Loucy (cell line): ENCODE results near the gene DDX55.
"Not testable (repeated sequence)": the region's sequence is repeated elsewhere in the genome, so short reads cannot be mapped to it uniquely, and the experiment has no call there.

Experiments
- H2AFZ ChIP-seq: fragments of 200-600 bp; sonication (generic); 2 replicates; pipeline ENCODE4 v1.6.0; 2016; ENCODE audit warnings: antibody characterized with exemption, mild to moderate bottlenecking, low read length, moderate library complexity
- H3F3A ChIP-seq: fragments of 200-600 bp; 2 replicates; pipeline ENCODE4 v1.6.0; 2016; ENCODE audit warnings: antibody characterized with exemption, low read depth, mild to moderate bottlenecking
- H3K27me3 ChIP-seq: fragments of 200-600 bp; sonication (generic); 2 replicates; pipeline ENCODE4 v1.6.1; 2014; ENCODE audit warnings: low read length, mild to moderate bottlenecking; ENCODE audit not compliant: insufficient read depth, poor library complexity, severe bottlenecking
- H3K36me3 ChIP-seq: fragments of 200-600 bp; sonication (generic); 2 replicates; pipeline ENCODE4 v1.6.1; 2016; ENCODE audit warnings: low read length; ENCODE audit not compliant: insufficient read depth
- H3K4me1 ChIP-seq: fragments of 200-600 bp; sonication (generic); 2 replicates; pipeline ENCODE4 v1.5.1; 2014; ENCODE audit warnings: low read length, mild to moderate bottlenecking; ENCODE audit not compliant: insufficient read depth, poor library complexity, severe bottlenecking
- H3K4me2 ChIP-seq: fragments of 200-600 bp; sonication (generic); 2 replicates; pipeline ENCODE4 v1.6.0; 2014; ENCODE audit warnings: antibody characterized with exemption, low read length, low read depth, mild to moderate bottlenecking; ENCODE audit not compliant: poor library complexity, severe bottlenecking
- H3K4me3 ChIP-seq: fragments of 200-600 bp; sonication (generic); 2 replicates; pipeline ENCODE4 v1.5.1; 2014; ENCODE audit warnings: low read length, mild to moderate bottlenecking, mixed read lengths; ENCODE audit not compliant: poor library complexity, severe bottlenecking
- H3K79me2 ChIP-seq: fragments of 200-600 bp; sonication (generic); 2 replicates; pipeline ENCODE4 v1.6.1; 2014; ENCODE audit warnings: low read length; ENCODE audit not compliant: insufficient read depth
- H3K9ac ChIP-seq: fragments of 200-600 bp; sonication (generic); 2 replicates; pipeline ENCODE4 v1.6.0; 2014; ENCODE audit warnings: mild to moderate bottlenecking, low read depth, low read length, moderate library complexity; ENCODE audit not compliant: poor library complexity, severe bottlenecking
- H3K9me2 ChIP-seq: fragments of 200-600 bp; sonication (generic); replicated peaks from 2 replicates; pipeline ENCODE4 v1.6.1; 2016; ENCODE audit warnings: low read depth, low read length, mixed read lengths
- H3K9me3 ChIP-seq: fragments of 200-600 bp; sonication (generic); 2 replicates; pipeline ENCODE4 v1.6.1; 2014; ENCODE audit warnings: mild to moderate bottlenecking, antibody characterized with exemption, low read length, low read depth; ENCODE audit not compliant: insufficient read depth
- H4K20me1 ChIP-seq: fragments of 200-600 bp; sonication (generic); 2 replicates; pipeline ENCODE4 v1.6.0; 2014; ENCODE audit warnings: antibody characterized with exemption, low read length, mild to moderate bottlenecking; ENCODE audit not compliant: insufficient read depth, poor library complexity, severe bottlenecking
- EZH2phosphoT487 ChIP-seq: fragments of 200-600 bp; IDR thresholded peaks from 2 replicates; pipeline ENCODE4 v1.6.1; 2018; ENCODE audit warnings: antibody characterized with exemption, mild to moderate bottlenecking, moderate library complexity, borderline replicate concordance
- TF ChIP-seq, protein P1 (sequence below): fragments of 200-600 bp; sonication (generic); conservative IDR thresholded peaks from 2 replicates; pipeline ENCODE4 v1.5.1; 2014; ENCODE audit warnings: mild to moderate bottlenecking, antibody characterized with exemption, low read length

The DDX55 gene

DNA sequence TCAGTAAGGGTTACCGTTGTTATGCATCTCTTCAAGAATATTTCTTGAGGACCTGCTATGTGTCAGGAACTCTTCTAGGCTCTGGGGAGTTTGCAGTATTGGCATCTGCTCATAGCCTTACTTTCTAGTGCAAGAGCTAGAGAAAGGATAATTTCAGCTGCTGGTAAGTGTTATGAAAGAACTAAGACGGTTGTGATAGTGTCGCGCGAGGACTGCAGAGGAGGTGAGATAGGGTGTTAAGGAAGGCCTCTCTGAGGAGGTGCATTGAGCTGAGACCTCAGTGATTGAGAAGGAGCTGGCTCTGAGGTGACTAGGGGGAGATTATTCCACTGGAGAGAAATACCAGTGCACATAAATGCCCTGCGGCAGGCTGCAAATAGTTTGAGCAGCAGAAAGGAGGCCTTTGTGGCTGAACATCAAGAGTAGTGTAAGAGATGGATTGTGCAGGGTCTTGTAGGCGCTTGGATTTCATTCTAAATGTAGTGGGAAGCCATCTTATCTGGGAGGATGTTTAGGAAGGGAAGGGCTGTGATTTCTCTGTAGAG is 824 bp downstream of the DDX55 start:
- Histone ChIP-seq H3K9me3 (no peaks in the 10 kb centered on the region), H4K20me1 (peaks cover 29% of the 10 kb centered on the region), H2AFZ (peak overlapping the region; percentile 98; the same call in 1 of the 2 replicates), H3K4me3 (peak overlapping the region; percentile 100), H3K4me2 (peak overlapping the region; percentile 96), H3K79me2 (peaks cover 76% of the 10 kb centered on the region), H3K36me3 (peaks cover 37% of the 10 kb centered on the region), H3K4me1 (peaks cover 29% of the 10 kb centered on the region), H3K9me2 (no peaks in the 10 kb centered on the region), H3K27me3 (no peaks in the 10 kb centered on the region), H3F3A (peaks cover 9% of the 10 kb centered on the region; the same call in 1 of the 2 replicates), H3K9ac (peak overlapping the region; percentile 97)
- no peak for TF ChIP-seq EZH2phosphoT487
- TF ChIP-seq, protein P1, sequence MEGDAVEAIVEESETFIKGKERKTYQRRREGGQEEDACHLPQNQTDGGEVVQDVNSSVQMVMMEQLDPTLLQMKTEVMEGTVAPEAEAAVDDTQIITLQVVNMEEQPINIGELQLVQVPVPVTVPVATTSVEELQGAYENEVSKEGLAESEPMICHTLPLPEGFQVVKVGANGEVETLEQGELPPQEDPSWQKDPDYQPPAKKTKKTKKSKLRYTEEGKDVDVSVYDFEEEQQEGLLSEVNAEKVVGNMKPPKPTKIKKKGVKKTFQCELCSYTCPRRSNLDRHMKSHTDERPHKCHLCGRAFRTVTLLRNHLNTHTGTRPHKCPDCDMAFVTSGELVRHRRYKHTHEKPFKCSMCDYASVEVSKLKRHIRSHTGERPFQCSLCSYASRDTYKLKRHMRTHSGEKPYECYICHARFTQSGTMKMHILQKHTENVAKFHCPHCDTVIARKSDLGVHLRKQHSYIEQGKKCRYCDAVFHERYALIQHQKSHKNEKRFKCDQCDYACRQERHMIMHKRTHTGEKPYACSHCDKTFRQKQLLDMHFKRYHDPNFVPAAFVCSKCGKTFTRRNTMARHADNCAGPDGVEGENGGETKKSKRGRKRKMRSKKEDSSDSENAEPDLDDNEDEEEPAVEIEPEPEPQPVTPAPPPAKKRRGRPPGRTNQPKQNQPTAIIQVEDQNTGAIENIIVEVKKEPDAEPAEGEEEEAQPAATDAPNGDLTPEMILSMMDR, result no peak

DNA sequence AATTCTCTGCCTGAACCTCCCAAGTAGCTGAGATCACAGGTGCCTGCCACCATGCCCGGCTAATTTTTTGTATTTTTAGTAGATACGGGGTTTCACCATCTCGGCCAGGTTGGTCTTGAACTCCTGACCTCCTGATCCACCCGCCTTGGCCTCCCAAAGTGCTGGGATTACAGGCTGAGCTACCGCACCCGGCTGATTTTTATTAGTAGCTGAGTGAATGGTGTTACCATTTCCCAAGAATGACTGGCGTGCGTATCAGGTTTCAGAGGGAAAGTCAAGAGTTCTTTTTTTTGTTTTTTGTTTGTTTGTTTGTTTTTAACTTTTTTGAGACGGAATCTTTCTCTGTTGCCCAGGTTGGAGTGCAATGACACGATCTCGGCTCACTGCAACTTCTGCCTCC is 1.6 kb downstream of the DDX55 start:
- peaks cover 80% of the 10 kb centered on the region for H3K79me2 ChIP-seq

DNA sequence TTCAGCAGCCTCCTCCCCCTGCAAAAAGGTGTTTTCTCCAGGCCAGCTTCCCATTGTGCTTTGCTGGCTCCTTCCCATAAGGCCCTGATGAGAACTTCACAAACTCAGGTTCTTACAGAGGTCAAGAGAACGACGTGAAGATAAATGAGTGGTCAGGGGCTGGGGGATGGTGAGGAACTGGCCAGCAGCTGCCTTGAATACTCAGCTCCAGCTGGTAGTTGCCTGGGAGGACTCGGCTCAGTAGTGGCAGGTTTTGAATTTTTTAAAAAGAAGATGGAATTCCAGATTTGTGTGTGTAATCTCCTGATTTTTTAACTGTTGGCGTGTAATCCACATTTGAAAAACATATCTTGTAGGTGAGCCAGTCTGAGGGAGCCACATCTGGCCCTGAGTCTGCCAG is 5.9 kb downstream of the DDX55 start:
- H3K79me2 ChIP-seq, result peaks cover 73% of the 10 kb centered on the region
- H3K36me3 ChIP-seq, result peaks cover 67% of the 10 kb centered on the region; the same call in 1 of the 2 replicates
- H2AFZ ChIP-seq, result no peak overlapping the region
- H3K9me2 ChIP-seq, result no peaks in the 10 kb centered on the region
- H4K20me1 ChIP-seq, result peaks cover 30% of the 10 kb centered on the region
- no peak overlapping the region for H3K4me3 ChIP-seq
- H3K9me3 ChIP-seq, result no peaks in the 10 kb centered on the region
- TF ChIP-seq, protein P1, result no peak
- TF ChIP-seq EZH2phosphoT487, result no peak
- H3F3A ChIP-seq, result no peaks in the 10 kb centered on the region
- no peak overlapping the region for H3K9ac ChIP-seq
- no peaks in the 10 kb centered on the region for H3K27me3 ChIP-seq
- H3K4me2 ChIP-seq, result no peak overlapping the region
- H3K4me1 ChIP-seq, result peaks cover 18% of the 10 kb centered on the region

More for the DNA sequence above, 1.6 kb downstream of the DDX55 start:
- Histone ChIP-seq H3K4me1 (peaks cover 29% of the 10 kb centered on the region), H3K4me3 (peak overlapping the region; percentile 100), H3K9ac (peak overlapping the region; percentile 97), H3K4me2 (peak overlapping the region; percentile 96), H4K20me1 (peaks cover 29% of the 10 kb centered on the region), H3K36me3 (peaks cover 37% of the 10 kb centered on the region; the same call in 1 of the 2 replicates)
- H3K9me2 ChIP-seq, H3F3A ChIP-seq, H3K27me3 ChIP-seq, H3K9me3 ChIP-seq, H2AFZ ChIP-seq: not testable (repeated sequence)

DNA sequence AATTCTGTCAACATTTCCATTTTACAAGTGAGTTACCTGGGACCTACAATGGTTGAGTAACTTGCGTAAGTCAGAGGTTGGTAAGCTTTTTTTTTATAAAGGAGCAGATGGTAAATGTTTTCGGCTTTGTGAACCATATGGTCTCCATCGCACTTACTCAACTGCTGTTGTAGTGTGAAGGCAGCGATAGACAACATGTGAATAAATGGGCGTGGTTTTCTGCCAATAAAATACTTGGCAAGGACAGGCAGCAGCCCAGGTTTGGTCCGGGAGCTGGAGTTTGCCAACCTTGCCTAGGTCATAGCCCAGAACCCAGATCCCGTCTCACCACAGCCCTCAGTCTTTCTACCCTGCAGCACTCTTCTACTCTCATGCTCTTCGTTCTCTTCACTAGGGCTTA is 6.3 kb downstream of the DDX55 start:
- Histone ChIP-seq H3K27me3 (no peaks in the 10 kb centered on the region), H3K4me2 (no peak overlapping the region), H3K9ac (no peak overlapping the region), H3K4me3 (no peak overlapping the region), H3K36me3 (peaks cover 72% of the 10 kb centered on the region), H3K9me3 (no peaks in the 10 kb centered on the region), H3F3A (no peaks in the 10 kb centered on the region), H3K79me2 (peaks cover 71% of the 10 kb centered on the region), H3K4me1 (peaks cover 13% of the 10 kb centered on the region), H4K20me1 (peaks cover 28% of the 10 kb centered on the region), H2AFZ (no peak overlapping the region), H3K9me2 (no peaks in the 10 kb centered on the region)
- TF ChIP-seq EZH2phosphoT487, result no peak
- TF ChIP-seq, protein P1, result no peak
